ENCODE measurements around the gene NRL.

DNA sequence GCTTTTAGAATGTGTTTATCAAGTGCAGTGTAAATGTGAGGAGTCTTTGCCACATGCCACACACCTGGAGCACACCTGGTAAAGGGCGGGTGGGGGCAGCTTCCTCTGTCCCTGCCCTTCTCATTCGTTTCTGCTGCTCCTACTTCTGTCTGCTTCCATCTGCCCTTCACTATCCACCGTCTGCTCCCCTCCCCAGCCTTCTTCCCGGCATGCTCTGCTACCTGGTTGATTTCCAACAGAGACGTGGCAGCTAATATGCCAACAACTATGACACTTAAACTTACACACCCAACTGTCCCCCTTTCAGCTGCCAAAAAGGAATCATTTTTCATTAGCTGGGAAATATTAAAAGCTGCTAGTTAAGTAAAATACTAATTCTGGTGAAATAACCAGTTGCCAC lies 72.0 kb downstream of the NRL start:
- TF ChIP-seq, protein P1, sequence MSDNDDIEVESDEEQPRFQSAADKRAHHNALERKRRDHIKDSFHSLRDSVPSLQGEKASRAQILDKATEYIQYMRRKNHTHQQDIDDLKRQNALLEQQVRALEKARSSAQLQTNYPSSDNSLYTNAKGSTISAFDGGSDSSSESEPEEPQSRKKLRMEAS (IDR thresholded peaks at IDR 0.05) = no peak
- TF ChIP-seq SP1 (IDR thresholded peaks at IDR 0.05; ENCODE audit: low read depth) (no peak), YY1 (IDR thresholded peaks at IDR 0.05; ENCODE audit: extremely low read depth, insufficient replicate concordance, low read depth, low read length) (no peak), RAD21 (IDR thresholded peaks at IDR 0.05; ENCODE audit: low read depth) (no peak)
- TF ChIP-seq, protein P2, sequence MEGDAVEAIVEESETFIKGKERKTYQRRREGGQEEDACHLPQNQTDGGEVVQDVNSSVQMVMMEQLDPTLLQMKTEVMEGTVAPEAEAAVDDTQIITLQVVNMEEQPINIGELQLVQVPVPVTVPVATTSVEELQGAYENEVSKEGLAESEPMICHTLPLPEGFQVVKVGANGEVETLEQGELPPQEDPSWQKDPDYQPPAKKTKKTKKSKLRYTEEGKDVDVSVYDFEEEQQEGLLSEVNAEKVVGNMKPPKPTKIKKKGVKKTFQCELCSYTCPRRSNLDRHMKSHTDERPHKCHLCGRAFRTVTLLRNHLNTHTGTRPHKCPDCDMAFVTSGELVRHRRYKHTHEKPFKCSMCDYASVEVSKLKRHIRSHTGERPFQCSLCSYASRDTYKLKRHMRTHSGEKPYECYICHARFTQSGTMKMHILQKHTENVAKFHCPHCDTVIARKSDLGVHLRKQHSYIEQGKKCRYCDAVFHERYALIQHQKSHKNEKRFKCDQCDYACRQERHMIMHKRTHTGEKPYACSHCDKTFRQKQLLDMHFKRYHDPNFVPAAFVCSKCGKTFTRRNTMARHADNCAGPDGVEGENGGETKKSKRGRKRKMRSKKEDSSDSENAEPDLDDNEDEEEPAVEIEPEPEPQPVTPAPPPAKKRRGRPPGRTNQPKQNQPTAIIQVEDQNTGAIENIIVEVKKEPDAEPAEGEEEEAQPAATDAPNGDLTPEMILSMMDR (IDR thresholded peaks at IDR 0.05 in 2 of 3, conservative IDR thresholded peaks at IDR 0.05 in 1 of 3; ENCODE audit: borderline replicate concordance in 1 of 3, insufficient read depth in 1 of 3, low read depth in 2 of 3, low read length in 2 of 3) = no peak

Measured in HCT116 (cell line).